ENCODE measurements around the gene GSG1L.

Gene GSG1L

GRCh38 chr16:28104404-28104803 is 40.9 kb upstream of the GSG1L start:
- no peak overlapping the region for H3K4me3 ChIP-seq (ENCODE audit: insufficient read depth, low read length, poor library complexity, severe bottlenecking)
- TF ChIP-seq CTCF (IDR thresholded peaks at IDR 0.05; ENCODE audit: insufficient read depth, low read length, poor library complexity, severe bottlenecking) (no peak), EZH2phosphoT487 (conservative IDR thresholded peaks at IDR 0.05; ENCODE audit: low read length) (no peak)
- H3K27ac ChIP-seq (ENCODE audit: low read depth, low read length), result no peak overlapping the region
- H3K9me2 ChIP-seq (replicated peaks; ENCODE audit: insufficient read depth, low read length), result no peaks in the 10 kb centered on the region
- no peaks in the 10 kb centered on the region for H3K79me2 ChIP-seq (ENCODE audit: insufficient read depth, low read length)
- H4K20me1 ChIP-seq (ENCODE audit: low read depth, low read length), result no peaks in the 10 kb centered on the region
- no peaks in the 10 kb centered on the region for H3K9me3 ChIP-seq (ENCODE audit: insufficient read depth, low read length)
- H3K36me3 ChIP-seq (ENCODE audit: low read length), result peaks cover 13% of the 10 kb centered on the region; the same call in 1 of the 2 replicates
- no peak overlapping the region for H3K4me2 ChIP-seq (ENCODE audit: low read depth, low read length, poor library complexity, severe bottlenecking)
- no peak overlapping the region for H2AFZ ChIP-seq (ENCODE audit: low read depth, low read length, severe bottlenecking)
- H3K27me3 ChIP-seq (ENCODE audit: low read length), result no peaks in the 10 kb centered on the region
- no peaks in the 10 kb centered on the region for H3F3A ChIP-seq (ENCODE audit: insufficient read depth)
- no peak overlapping the region for H3K9ac ChIP-seq (ENCODE audit: low read length)

GRCh38 chr16:28103516-28104170 is 40.1 kb upstream of the GSG1L start:
- H3K36me3 ChIP-seq (ENCODE audit: low read length), result peaks cover 13% of the 10 kb centered on the region; the same call in 1 of the 2 replicates

DNA sequence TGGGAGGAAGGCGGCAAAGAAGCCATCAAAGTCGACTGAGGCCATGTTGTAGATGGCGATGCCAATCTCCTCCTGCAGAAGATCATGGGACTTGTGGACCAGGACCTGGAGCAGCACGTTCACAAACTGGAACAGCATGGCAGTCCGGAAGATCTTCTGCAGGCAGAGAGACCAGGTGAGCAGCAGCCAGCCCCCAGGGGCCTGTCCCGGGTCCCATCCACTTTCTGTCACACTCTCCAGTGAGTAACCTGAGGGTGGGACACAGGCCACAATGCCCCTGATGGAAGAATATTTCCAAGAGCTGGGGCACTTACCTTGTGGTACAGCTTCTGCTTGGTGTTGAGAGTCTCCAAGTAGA is 38.0 kb upstream of the GSG1L start:
- Histone ChIP-seq H3K9me3 (ENCODE audit: insufficient read depth, low read length) (no peaks in the 10 kb centered on the region), H3K9ac (ENCODE audit: low read length) (no peak overlapping the region), H3K4me2 (ENCODE audit: low read depth, low read length, poor library complexity, severe bottlenecking) (no peak overlapping the region), H3K79me2 (ENCODE audit: insufficient read depth, low read length) (no peaks in the 10 kb centered on the region), H3K36me3 (ENCODE audit: low read length) (peaks cover 9% of the 10 kb centered on the region; the same call in 1 of the 2 replicates), H3K27ac (ENCODE audit: low read depth, low read length) (no peak overlapping the region), H3F3A (ENCODE audit: insufficient read depth) (no peaks in the 10 kb centered on the region), H3K9me2 (replicated peaks; ENCODE audit: insufficient read depth, low read length) (no peaks in the 10 kb centered on the region), H2AFZ (ENCODE audit: low read depth, low read length, severe bottlenecking) (no peak overlapping the region), H3K27me3 (ENCODE audit: low read length) (no peaks in the 10 kb centered on the region), H4K20me1 (ENCODE audit: low read depth, low read length) (no peaks in the 10 kb centered on the region), H3K4me3 (ENCODE audit: insufficient read depth, low read length, poor library complexity, severe bottlenecking) (no peak overlapping the region)
- TF ChIP-seq CTCF (IDR thresholded peaks at IDR 0.05; ENCODE audit: insufficient read depth, low read length, poor library complexity, severe bottlenecking), result no peak
- TF ChIP-seq EZH2phosphoT487 (conservative IDR thresholded peaks at IDR 0.05; ENCODE audit: low read length), result no peak

More at GRCh38 chr16:28103516-28104170, 40.1 kb upstream of the GSG1L start:
- TF ChIP-seq CTCF (IDR thresholded peaks at IDR 0.05; ENCODE audit: insufficient read depth, low read length, poor library complexity, severe bottlenecking), result no peak
- Histone ChIP-seq H3F3A (ENCODE audit: insufficient read depth) (no peaks in the 10 kb centered on the region), H3K9me3 (ENCODE audit: insufficient read depth, low read length) (no peaks in the 10 kb centered on the region), H4K20me1 (ENCODE audit: low read depth, low read length) (no peaks in the 10 kb centered on the region), H3K9ac (ENCODE audit: low read length) (no peak overlapping the region), H3K79me2 (ENCODE audit: insufficient read depth, low read length) (no peaks in the 10 kb centered on the region), H3K27me3 (ENCODE audit: low read length) (no peaks in the 10 kb centered on the region), H3K27ac (ENCODE audit: low read depth, low read length) (no peak overlapping the region), H2AFZ (ENCODE audit: low read depth, low read length, severe bottlenecking) (no peak overlapping the region), H3K4me2 (ENCODE audit: low read depth, low read length, poor library complexity, severe bottlenecking) (no peak overlapping the region), H3K9me2 (replicated peaks; ENCODE audit: insufficient read depth, low read length) (no peaks in the 10 kb centered on the region), H3K4me3 (ENCODE audit: insufficient read depth, low read length, poor library complexity, severe bottlenecking) (no peak overlapping the region)
